ENCODE data around the gene HMGN4. TPM values are rescaled to one million over a fixed set of nuclear protein-coding genes. Genes with fewer than 3 reads are reported as not detected.

HMGN4 gene
- total and polyA plus RNA-seq, 9 of the 15 experiments (the other 6 are each of a cell fraction or from before 2014, with no cell fraction given), result 35.4 to 134 (median 94.1) TPM

GRCh38 chr6:26575494-26575939 is 37.4 kb downstream of the HMGN4 start (continued):
- TF ChIP-seq CREB3L1 (IDR thresholded peaks at IDR 0.05; ENCODE audit: borderline replicate concordance, low read depth), result 0 out of 2 replicates have a peak, but pooled peaks have one; percentile 24
- TF ChIP-seq ATF7 (IDR thresholded peaks at IDR 0.05), result peak; percentile 48; the same call in 1 of the 2 replicates
- no peak for TF ChIP-seq RFX1 (IDR thresholded peaks at IDR 0.05)
- peak; percentile 41; the same call in 1 of the 2 replicates for TF ChIP-seq FOXM1 (IDR thresholded peaks at IDR 0.05; ENCODE audit: low read depth)
- TF ChIP-seq FOXM1 (CRISPR knock-in tag; IDR thresholded peaks at IDR 0.05; ENCODE audit: low read depth), result no peak
- TF ChIP-seq MLLT1 (IDR thresholded peaks at IDR 0.05), result no peak
- 0 out of 2 replicates have a peak, but pooled peaks have one; percentile 57 for TF ChIP-seq EHMT2 (IDR thresholded peaks at IDR 0.05)
- peak in 1 of 2 experiments; percentile 65; a peak in 1 of 3 replicates for TF ChIP-seq CBX3 (IDR thresholded peaks at IDR 0.05; ENCODE audit: borderline replicate concordance in 1 of 2, low read length in 2 of 2)
- TF ChIP-seq NELFE (IDR thresholded peaks at IDR 0.05; ENCODE audit: insufficient read depth, insufficient read length), result no peak
- no peak for TF ChIP-seq ZMIZ1 (IDR thresholded peaks at IDR 0.05; ENCODE audit: low read depth in 2 of 2, low read length in 2 of 2)
- peak; percentile 87 for TF ChIP-seq POLR3A (IDR thresholded peaks at IDR 0.05; ENCODE audit: borderline replicate concordance, extremely low read depth, insufficient read depth, insufficient read length)
- peak; percentile 70 for TF ChIP-seq ELF1 (tag; IDR thresholded peaks at IDR 0.05)
- TF ChIP-seq MAZ (CRISPR knock-in tag; conservative IDR thresholded peaks at IDR 0.05 in 1 of 2, IDR thresholded peaks at IDR 0.05 in 1 of 2), result no peak; a peak in 1 of 4 replicates
- 0 out of 4 replicates have a peak, but pooled peaks of 1 of the 2 experiments have one; percentile 22 for TF ChIP-seq FOXK2 (conservative IDR thresholded peaks at IDR 0.05 in 1 of 2, IDR thresholded peaks at IDR 0.05 in 1 of 2; ENCODE audit: low read depth in 2 of 2)
- TF ChIP-seq CREB3 (tag; conservative IDR thresholded peaks at IDR 0.05; ENCODE audit: low read depth), result no peak
- no peak for TF ChIP-seq ID3 (CRISPR knock-in tag; IDR thresholded peaks at IDR 0.05)
- TF ChIP-seq ID3 (tag; IDR thresholded peaks at IDR 0.05), result 0 out of 2 replicates have a peak, but pooled peaks have one; percentile 34

Measured in K562 (cell line).